ENCODE results near the gene PISD.

Gene PISD

DNA sequence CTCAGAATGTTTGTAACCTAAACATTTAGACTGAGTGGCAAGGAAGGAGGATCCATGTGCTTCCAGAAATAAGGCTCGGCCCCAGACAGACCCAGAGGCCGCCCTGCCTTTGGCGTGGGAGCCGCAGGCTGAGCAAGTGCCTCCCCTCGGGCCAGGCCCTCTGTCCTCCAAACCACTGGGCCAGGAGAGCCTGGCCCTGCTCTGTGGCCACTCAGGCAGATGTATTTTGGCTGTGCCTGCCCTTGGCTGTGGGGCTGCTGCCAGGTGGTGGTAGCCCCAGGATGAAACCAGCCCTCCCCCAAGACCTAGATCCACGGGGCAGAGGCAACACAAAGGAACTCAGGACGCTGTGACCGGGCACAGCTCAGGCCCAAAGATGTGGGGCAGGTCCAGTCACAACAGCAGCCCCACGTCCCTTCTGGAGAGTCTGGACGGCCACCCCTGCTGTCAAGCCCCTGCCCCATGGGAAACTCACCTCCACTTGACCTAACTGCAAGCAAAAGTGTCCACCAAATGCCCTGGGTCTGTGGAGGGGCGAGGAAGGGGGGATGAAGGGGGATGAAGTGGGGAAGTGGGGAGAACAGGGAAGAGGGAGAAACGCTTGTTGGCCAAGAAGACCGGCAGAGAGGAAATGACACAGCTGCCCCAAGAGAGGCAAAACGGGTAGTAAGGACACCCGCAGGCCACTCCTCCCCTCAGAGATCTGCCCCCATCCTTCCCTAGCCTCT is 24.0 kb downstream of the PISD start:
- FAIRE-seq (no peak), DNase-seq (ENCODE audit: insufficient read length, low spot score) (no peak)
- TF ChIP-seq, protein P1, sequence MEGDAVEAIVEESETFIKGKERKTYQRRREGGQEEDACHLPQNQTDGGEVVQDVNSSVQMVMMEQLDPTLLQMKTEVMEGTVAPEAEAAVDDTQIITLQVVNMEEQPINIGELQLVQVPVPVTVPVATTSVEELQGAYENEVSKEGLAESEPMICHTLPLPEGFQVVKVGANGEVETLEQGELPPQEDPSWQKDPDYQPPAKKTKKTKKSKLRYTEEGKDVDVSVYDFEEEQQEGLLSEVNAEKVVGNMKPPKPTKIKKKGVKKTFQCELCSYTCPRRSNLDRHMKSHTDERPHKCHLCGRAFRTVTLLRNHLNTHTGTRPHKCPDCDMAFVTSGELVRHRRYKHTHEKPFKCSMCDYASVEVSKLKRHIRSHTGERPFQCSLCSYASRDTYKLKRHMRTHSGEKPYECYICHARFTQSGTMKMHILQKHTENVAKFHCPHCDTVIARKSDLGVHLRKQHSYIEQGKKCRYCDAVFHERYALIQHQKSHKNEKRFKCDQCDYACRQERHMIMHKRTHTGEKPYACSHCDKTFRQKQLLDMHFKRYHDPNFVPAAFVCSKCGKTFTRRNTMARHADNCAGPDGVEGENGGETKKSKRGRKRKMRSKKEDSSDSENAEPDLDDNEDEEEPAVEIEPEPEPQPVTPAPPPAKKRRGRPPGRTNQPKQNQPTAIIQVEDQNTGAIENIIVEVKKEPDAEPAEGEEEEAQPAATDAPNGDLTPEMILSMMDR (IDR thresholded peaks at IDR 0.05; ENCODE audit: insufficient read depth, missing control alignments), result no peak

DNA sequence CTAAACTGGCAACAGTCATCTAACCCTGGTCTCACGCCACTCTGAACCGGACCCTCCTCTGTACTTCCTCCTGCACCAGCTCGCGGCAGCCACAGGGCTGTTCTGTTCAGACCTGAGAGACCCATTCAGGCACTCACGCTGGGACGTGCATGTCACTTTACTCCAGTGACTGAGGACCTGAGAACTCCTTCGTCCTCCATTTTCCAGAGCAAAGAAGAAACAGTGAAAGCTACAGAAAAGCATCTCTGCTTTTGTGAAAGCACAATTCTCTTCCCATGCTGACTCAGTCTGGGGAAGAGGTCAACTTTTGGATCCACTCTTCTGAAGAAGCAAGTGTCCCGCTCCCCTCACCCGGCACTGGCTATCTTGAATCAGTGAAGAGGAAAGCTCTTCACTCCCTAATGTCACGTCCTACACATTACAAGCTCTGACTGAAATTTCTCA is 24.5 kb downstream of the PISD start:
- DNase-seq (ENCODE audit: insufficient read length, low spot score) (no peak), FAIRE-seq (no peak)

DNA sequence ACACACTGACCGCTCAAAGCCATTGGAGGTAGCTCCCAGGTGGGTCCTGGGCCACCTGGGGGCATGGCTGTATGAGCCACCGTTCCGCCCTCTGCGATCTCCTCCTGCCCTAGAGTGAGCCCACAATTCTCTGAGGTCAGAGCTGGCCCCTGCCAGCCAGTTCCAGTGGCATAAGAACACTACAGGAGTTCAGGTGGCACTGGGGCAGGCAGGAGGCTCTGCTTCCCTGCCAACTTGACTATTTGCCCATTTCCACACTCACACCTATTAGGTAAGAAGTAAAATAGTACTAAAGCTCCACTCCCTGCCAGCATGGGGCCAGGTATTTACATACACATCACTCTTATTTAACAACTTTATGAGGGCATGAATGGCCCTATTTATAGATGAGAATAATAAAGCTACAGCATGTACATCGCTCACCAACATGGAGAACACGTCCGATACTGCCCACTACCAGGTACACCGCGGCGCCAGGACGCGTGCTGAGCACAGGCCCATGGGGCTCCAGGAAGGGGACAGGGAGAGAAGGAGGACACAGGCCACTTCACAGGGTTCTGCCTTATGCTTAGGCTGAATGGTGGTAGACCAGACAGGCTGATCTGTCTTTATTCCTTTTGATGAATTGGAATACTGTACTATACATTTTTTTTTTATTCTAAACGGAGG is 26.2 kb downstream of the PISD start:
- TF ChIP-seq, protein P1 (IDR thresholded peaks at IDR 0.05; ENCODE audit: insufficient read depth, missing control alignments), result no peak
- DNase-seq (ENCODE audit: insufficient read length, low spot score) (no peak), FAIRE-seq (no peak)

More for the DNA sequence above, 24.5 kb downstream of the PISD start:
- TF ChIP-seq, protein P1 (IDR thresholded peaks at IDR 0.05; ENCODE audit: insufficient read depth, missing control alignments), result no peak

DNA sequence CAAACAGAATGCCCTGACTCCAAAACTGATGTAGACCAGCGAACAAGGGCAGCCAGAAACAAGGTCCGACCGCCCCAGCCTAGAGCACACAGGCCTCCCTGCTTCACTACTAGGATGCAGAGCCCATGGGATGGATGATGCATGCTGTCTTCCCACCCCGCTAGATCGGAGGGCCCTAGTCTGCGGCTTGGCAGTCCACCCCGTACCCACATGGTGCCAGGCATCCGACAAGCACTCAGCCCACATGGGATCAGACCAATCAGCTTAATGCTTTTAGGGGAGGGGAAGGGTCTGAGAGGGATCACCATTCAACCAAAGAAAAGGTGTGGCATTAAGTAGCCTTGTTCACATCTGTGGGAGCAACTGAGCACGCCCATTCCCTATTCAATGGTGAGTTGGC is 30.6 kb downstream of the PISD start:
- no peak for FAIRE-seq
- TF ChIP-seq, protein P1 (IDR thresholded peaks at IDR 0.05; ENCODE audit: insufficient read depth, missing control alignments), result no peak
- no peak for DNase-seq (ENCODE audit: insufficient read length, low spot score)

DNA sequence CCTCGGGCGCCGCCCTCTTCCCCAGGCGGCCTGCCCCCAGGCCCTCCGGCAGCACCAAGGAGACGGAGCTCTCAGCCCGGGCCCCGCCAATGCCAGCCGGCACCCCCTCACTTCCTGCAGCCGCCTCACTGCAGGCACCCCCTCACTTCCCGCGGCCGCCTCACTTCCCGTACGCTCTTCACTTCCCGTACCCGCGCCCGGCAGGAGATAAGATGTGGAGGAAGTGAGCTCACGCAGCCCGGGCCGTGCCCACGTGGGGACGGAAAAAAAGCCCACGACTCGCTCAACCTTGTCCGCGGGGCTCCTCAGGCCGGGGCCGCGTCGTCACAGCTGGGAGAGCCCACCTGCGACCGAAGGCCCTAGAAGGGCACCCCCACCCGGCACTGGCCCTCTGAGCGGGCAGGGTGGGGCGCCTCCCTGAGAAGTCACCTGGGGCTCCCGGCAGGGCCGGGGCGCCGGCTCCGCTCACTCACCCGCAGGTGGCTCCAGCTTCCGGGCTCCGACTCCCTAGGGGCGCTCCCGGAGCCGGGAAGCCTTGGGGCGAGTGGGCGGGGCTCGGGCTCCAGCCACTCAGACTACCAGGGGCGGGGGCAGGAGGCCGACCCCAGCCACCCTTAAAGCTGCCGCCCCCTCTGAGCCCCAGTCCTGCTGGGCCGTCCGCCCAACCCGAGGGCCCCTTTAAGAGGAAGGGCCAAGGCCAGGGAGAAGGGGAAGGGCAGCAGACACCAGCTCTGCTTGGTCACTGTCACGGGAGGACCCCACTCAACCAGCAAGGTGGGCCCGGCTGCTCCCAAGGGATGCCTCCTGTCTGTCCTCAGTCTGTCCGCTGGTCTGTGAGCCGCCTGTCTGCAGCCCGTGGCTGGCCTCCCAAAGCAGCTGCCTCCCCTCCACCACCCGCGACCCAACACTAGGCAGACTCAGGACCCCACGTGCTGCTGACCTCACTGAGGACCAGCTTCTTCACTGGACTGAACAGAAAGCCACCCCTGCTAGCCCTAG is 31.4 kb downstream of the PISD start:
- DNase-seq (ENCODE audit: insufficient read length, low spot score) (peak; percentile 79), FAIRE-seq (no peak)
- TF ChIP-seq, protein P1 (IDR thresholded peaks at IDR 0.05; ENCODE audit: insufficient read depth, missing control alignments), result no peak

DNA sequence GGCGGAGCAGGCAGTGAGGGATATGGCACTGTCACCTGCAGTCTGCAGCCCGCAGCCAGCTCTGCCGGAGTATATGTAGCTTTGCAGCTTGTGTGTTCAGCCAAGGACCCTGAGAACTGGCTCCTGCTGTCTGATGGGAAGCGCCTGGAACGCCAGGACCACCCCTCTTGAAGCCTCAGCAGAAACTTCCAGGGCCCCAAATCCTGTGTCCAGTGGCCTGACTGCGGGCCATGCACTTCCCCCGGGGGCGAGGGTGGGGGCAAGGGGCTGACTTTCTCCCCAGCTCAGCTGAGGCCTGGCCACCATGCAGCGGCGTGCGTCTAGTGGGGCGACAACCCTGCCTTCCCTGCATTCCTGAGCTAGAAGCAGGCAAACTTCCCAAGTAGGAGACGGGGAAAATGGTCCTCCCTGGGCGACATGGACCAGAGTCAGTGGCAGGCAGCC is 32.3 kb downstream of the PISD start:
- no peak for FAIRE-seq

More for the DNA sequence above, 32.3 kb downstream of the PISD start:
- TF ChIP-seq, protein P1 (IDR thresholded peaks at IDR 0.05; ENCODE audit: insufficient read depth, missing control alignments), result no peak
- no peak for DNase-seq (ENCODE audit: insufficient read length, low spot score)
